ENCODE results near the gene RANBP9.

Gene RANBP9

GRCh38 chr6:13710552-13711323, 897 bp downstream of the RANBP9 start:
- peak; percentile 32 for DNase-seq (ENCODE audit: low spot score)

- no peak for DNase-seq (ENCODE audit: low spot score)
Observed at GRCh38 chr6:13709689-13710551, 1.7 kb downstream of the RANBP9 start.

GRCh38 chr6:13708736-13709135, 2.9 kb downstream of the RANBP9 start:
- no peak for DNase-seq (ENCODE audit: low spot score)

GRCh38 chr6:13703496-13703895, 8.1 kb downstream of the RANBP9 start:
- no peak for DNase-seq (ENCODE audit: low spot score)

GRCh38 chr6:13702809-13703302, 8.8 kb downstream of the RANBP9 start:
- no peak for DNase-seq (ENCODE audit: low spot score)

GRCh38 chr6:13700232-13700631, 11.4 kb downstream of the RANBP9 start:
- no peak for DNase-seq (ENCODE audit: low spot score)

- no peak for DNase-seq (ENCODE audit: low spot score)
Observed at GRCh38 chr6:13698715-13699114, 12.9 kb downstream of the RANBP9 start.

- no peak for DNase-seq (ENCODE audit: low spot score)
Observed at GRCh38 chr6:13697857-13698256, 13.8 kb downstream of the RANBP9 start.

- no peak for DNase-seq (ENCODE audit: low spot score)
Observed at GRCh38 chr6:13696226-13696625, 15.4 kb downstream of the RANBP9 start.

- DNase-seq (ENCODE audit: low spot score): no peak
Observed at GRCh38 chr6:13695252-13695651, 16.4 kb downstream of the RANBP9 start.

GRCh38 chr6:13694562-13694961, 17.1 kb downstream of the RANBP9 start:
- no peak for DNase-seq (ENCODE audit: low spot score)

GRCh38 chr6:13689511-13690256, 22.0 kb downstream of the RANBP9 start:
- no peak for DNase-seq (ENCODE audit: low spot score)

GRCh38 chr6:13688692-13689196, 22.9 kb downstream of the RANBP9 start:
- no peak for DNase-seq (ENCODE audit: low spot score)

- peak; percentile 79 for DNase-seq (ENCODE audit: low spot score)
Observed at GRCh38 chr6:13687917-13688351, 23.7 kb downstream of the RANBP9 start.

- DNase-seq (ENCODE audit: low spot score): no peak
Observed at GRCh38 chr6:13684855-13685254, 26.8 kb downstream of the RANBP9 start.

- no peak for DNase-seq (ENCODE audit: low spot score)
Observed at GRCh38 chr6:13683038-13683437, 28.6 kb downstream of the RANBP9 start.

- DNase-seq (ENCODE audit: low spot score): no peak
Observed at GRCh38 chr6:13682346-13682745, 29.3 kb downstream of the RANBP9 start.

GRCh38 chr6:13681305-13682061, 30.2 kb downstream of the RANBP9 start:
- DNase-seq (ENCODE audit: low spot score): no peak

GRCh38 chr6:13680448-13680968, 31.1 kb downstream of the RANBP9 start:
- no peak for DNase-seq (ENCODE audit: low spot score)

- no peak for DNase-seq (ENCODE audit: low spot score)
Observed at GRCh38 chr6:13679996-13680395, 31.6 kb downstream of the RANBP9 start.
